ENCODE results near the gene DIAPH1. TPM values are rescaled to one million over a fixed set of nuclear protein-coding genes. Genes with fewer than 3 reads are reported as not detected.

The DIAPH1 gene
- total RNA-seq, 1 donor = 22.1 TPM

DNA sequence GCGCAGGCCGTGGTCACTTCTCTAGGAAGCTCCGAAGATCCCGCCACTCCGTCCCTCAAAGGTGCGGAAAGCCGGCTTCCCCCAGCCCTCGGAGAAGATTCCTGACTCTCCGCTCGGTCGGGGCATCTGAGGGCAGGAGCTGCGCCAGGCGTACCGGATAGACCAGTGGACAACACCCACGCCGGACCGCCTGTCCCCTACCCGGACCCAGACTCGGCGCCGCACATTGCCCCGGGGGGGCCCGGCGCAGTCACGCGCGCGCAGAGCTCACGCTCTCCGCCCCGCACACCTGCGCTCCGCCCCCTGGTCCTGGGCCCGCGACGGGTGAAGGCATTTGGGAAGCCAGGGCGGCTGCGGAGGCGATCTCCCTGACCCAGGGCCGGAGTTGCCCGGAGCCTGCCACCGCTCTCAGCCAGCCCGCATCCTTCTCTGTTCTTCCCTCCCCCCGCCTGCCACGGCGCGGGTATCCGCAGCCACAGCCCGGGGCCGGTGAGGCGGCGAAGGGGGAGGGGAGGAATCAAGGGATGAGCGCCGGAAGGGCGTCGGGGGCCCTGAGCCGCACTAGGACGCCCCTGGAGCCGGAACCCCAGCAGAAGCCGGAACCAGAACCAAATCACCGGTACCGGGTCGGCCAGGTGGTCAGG is 18.4 kb upstream of the DIAPH1 start:
- H3K4me3 ChIP-seq (ENCODE audit: low read depth, low read length) = peak overlapping the region; percentile 100
- TF ChIP-seq, protein P1, sequence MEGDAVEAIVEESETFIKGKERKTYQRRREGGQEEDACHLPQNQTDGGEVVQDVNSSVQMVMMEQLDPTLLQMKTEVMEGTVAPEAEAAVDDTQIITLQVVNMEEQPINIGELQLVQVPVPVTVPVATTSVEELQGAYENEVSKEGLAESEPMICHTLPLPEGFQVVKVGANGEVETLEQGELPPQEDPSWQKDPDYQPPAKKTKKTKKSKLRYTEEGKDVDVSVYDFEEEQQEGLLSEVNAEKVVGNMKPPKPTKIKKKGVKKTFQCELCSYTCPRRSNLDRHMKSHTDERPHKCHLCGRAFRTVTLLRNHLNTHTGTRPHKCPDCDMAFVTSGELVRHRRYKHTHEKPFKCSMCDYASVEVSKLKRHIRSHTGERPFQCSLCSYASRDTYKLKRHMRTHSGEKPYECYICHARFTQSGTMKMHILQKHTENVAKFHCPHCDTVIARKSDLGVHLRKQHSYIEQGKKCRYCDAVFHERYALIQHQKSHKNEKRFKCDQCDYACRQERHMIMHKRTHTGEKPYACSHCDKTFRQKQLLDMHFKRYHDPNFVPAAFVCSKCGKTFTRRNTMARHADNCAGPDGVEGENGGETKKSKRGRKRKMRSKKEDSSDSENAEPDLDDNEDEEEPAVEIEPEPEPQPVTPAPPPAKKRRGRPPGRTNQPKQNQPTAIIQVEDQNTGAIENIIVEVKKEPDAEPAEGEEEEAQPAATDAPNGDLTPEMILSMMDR (IDR thresholded peaks at IDR 0.05; ENCODE audit: insufficient read depth, low read length) = no peak
- DNase-seq (ENCODE audit: low read depth) = no peak

DNA sequence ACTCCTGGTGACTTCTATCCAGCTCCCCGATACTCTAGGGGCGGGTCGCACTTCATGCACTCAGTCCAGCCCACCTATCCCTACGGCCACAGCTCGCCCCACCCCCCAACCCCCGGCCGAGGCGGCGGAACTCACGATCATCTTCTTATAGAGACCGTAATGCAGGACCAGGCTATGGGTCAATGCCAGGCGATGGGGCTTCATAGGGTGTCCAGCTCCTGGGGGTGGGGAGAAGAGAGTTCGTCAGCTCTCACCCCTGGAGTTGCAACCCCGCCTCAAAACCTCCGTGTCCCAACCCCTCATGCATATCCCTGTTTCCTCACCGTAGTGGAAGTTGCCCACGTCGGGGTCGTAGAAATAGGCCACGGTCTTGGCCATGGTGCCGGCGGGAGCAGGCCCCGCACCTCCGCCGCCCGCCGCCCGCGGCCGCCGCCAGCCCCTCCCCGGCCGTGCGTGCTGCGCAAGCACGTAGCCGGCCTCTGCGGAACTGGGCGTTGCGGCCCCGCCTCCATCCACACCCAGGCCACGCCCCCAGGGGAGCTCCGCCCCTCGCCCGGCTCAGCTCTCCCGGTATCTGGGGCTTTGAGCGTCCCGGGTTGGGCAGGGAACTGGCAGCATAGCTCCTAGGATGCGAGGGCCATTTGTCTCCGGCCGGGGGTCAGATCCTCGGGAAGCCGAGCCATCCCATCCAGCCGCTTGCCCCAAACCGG is 17.8 kb upstream of the DIAPH1 start, which contains the start of the genes HDAC3 and RELL2:
Gene HDAC3, minus strand, starts transcription at position 437 of the 710 bp plus-strand sequence. Its CDS starts 59 bp downstream, at position 378.
Gene RELL2, plus strand, starts transcription at position 585 of the 710 bp plus-strand sequence. CDS start 1,229 bp downstream, outside the sequence.
- TF ChIP-seq, protein P1 (IDR thresholded peaks at IDR 0.05; ENCODE audit: insufficient read depth, low read length) = no peak
- DNase-seq (ENCODE audit: low read depth) = peak; percentile 81
- peak within 1 kb of the TSS; percentile 100 for H3K4me3 ChIP-seq (ENCODE audit: low read depth, low read length)

DNA sequence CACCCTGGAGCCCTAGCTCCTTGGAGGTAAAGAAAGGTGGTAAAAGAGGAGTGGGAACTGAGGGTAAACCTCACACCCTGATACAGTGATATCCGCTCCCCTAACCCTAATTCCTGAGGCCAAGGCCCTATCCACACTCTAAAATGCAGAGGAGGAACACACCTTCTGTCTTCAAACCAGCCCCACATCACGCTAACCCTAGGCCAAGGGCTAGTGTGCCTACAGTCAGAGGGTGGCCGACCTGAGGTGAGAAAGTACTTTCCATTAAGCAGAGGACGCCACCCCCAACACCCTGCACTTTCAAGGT is 17.3 kb upstream of the DIAPH1 start:
- peak overlapping the region; percentile 100 for H3K4me3 ChIP-seq (ENCODE audit: low read depth, low read length)
- TF ChIP-seq, protein P1 (IDR thresholded peaks at IDR 0.05; ENCODE audit: insufficient read depth, low read length) = no peak
- no peak for DNase-seq (ENCODE audit: low read depth)

DNA sequence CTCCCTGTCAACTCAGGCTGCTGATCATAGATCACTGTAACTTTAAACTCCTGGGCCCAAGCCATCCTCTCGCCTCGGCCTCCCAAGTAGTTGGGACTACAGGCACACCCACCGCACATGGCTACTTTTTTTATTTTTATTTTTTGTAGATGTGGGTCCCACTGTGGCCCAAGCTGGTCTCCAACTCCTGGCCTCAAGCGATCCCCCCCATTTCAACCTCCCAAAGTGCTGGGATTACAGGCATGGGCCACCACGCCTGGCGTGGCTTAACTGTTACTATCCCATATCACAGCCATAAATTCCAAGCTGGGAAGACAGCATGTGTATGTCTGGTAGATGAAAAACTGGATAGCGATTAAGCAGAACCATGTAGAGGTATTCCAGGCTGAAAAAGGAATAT is 16.8 kb upstream of the DIAPH1 start:
- DNase-seq (ENCODE audit: low read depth) = no peak
- TF ChIP-seq, protein P1 (IDR thresholded peaks at IDR 0.05; ENCODE audit: insufficient read depth, low read length) = no peak

DNA sequence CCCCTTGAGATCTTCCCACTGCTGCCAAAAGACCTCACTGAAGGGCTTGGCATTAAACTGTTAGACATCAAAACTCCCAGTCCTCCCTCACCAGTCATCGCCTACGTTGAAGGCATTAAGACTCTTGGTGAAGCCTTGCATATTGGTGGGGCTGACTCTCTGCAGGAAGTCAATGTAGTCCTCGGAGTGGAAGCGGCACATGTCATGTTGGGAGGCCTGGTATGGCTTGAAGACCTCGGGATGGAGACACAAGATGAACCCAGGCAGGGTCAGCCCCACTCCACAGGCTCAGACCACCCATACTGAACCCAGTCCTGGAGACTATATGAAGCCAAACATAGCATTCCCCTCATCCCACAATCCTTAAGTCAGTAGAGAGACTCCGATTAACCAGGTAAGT is 15.9 kb upstream of the DIAPH1 start:
- TF ChIP-seq, protein P1 (IDR thresholded peaks at IDR 0.05; ENCODE audit: insufficient read depth, low read length) = no peak
- no peak overlapping the region for H3K4me3 ChIP-seq (ENCODE audit: low read depth, low read length)
- DNase-seq (ENCODE audit: low read depth) = no peak

More for the DNA sequence above, 16.8 kb upstream of the DIAPH1 start:
- H3K4me3 ChIP-seq (ENCODE audit: low read depth, low read length) = peak overlapping the region; percentile 100

DNA sequence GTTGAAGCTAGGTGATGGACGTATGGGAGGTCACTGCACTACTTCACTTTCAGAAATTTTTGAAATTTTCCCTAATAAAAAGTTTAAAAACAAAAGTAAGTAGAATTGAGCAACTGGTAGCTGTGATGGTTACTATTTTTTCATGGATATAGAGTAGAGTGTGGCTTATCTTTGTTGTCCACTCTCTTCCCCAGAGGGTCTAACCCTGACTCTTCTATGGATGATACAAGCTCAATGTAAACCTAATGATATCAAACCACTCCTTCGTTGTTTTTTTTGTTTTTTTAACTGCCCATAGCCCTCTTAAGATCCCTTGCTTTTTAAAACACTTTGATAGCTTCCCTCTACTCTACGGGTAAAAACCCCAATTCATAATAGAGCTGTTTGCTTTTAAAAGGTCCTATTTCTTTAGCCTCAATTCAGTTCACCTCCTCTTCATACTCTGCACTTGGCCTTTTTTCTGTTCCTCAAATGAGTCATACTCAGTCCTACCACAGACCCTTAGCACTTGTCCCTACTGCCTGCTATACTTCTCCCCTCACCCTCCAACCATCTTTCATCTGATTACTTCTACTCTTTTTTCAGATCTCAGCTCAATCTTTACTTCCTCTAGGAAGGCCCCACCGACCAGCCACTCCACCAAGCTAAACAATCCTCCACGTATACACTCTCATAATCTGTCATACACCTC is 15.2 kb upstream of the DIAPH1 start:
- TF ChIP-seq, protein P1 (IDR thresholded peaks at IDR 0.05; ENCODE audit: insufficient read depth, low read length) = no peak
- no peak for DNase-seq (ENCODE audit: low read depth)
- H3K4me3 ChIP-seq (ENCODE audit: low read depth, low read length) = no peak overlapping the region
